Trophoblast cell (in vitro differentiated cells and primary cell): ENCODE data around the gene MUC12.
A peak's percentile ranks its signal among the peaks of the same experiment; 100 is the strongest.
"Not testable (repeated sequence)": the region's sequence is repeated elsewhere in the genome, so short reads cannot be mapped to it uniquely, and the experiment has no call there.

Experiments used
- DNase-seq, 2 donors: peaks; one replicate each; pipeline ENCODE4 v3.0.0-alpha.2; 2016
- H2AFZ ChIP-seq: 2 replicates; pipeline ENCODE4 v1.6.1; 2013; ENCODE audit warnings: low read length, moderate library complexity, mild to moderate bottlenecking; ENCODE audit not compliant: insufficient read depth, poor library complexity
- H2AK5ac ChIP-seq: 2 replicates; pipeline ENCODE4 v1.6.1; 2013; ENCODE audit warnings: mild to moderate bottlenecking, low read length
- H2BK120ac ChIP-seq: 2 replicates; pipeline ENCODE4 v1.6.1; 2013; ENCODE audit warnings: low read length, mild to moderate bottlenecking, moderate library complexity; ENCODE audit not compliant: insufficient read depth, poor library complexity
- H2BK12ac ChIP-seq: 2 replicates; pipeline ENCODE4 v1.6.1; 2013; ENCODE audit warnings: mild to moderate bottlenecking, low read length, moderate library complexity
- H2BK5ac ChIP-seq: 2 replicates; pipeline ENCODE4 v1.6.1; 2013; ENCODE audit warnings: low read length, low read depth, moderate library complexity, mild to moderate bottlenecking; ENCODE audit not compliant: poor library complexity
- H3K14ac ChIP-seq: 2 replicates; pipeline ENCODE4 v1.6.1; 2013; ENCODE audit warnings: mild to moderate bottlenecking, low read length
- H3K18ac ChIP-seq: 2 replicates; pipeline ENCODE4 v1.6.1; 2013; ENCODE audit warnings: mild to moderate bottlenecking, low read length
- H3K23ac ChIP-seq: 2 replicates; pipeline ENCODE4 v1.6.1; 2013; ENCODE audit warnings: low read length
- H3K27ac ChIP-seq: 2 replicates; pipeline ENCODE4 v1.5.1; 2013; ENCODE audit warnings: low read depth, mild to moderate bottlenecking, inconsistent platforms, low read length, moderate library complexity
- H3K27me3 ChIP-seq: 2 replicates; pipeline ENCODE4 v1.6.1; 2013; ENCODE audit warnings: inconsistent platforms, mild to moderate bottlenecking, low read length, moderate library complexity; ENCODE audit not compliant: insufficient read depth
- H3K36me3 ChIP-seq, 2 experiments: 1 replicate in 1 of 2; 2 replicates in 1 of 2; pipeline ENCODE4 v1.6.1; 2013; ENCODE audit warnings: low read length in 2 of 2, mild to moderate bottlenecking in 2 of 2, moderate library complexity in 1 of 2; ENCODE audit not compliant: insufficient read depth in 2 of 2, control insufficient read depth in 1 of 2
- H3K4ac ChIP-seq: 2 replicates; pipeline ENCODE4 v1.6.1; 2013; ENCODE audit warnings: low read depth, mild to moderate bottlenecking, low read length, moderate library complexity
- H3K4me1 ChIP-seq, 2 experiments: 1 replicate in 1 of 2; 2 replicates in 1 of 2; pipeline ENCODE4 v1.6.1; 2013; ENCODE audit warnings: low read length in 2 of 2, mild to moderate bottlenecking in 2 of 2, moderate library complexity in 1 of 2; ENCODE audit not compliant: insufficient read depth in 2 of 2, control insufficient read depth in 1 of 2
- H3K4me2 ChIP-seq: 2 replicates; pipeline ENCODE4 v1.6.1; 2013; ENCODE audit warnings: inconsistent platforms, mild to moderate bottlenecking, low read length, moderate library complexity
- H3K4me3 ChIP-seq: 2 replicates; pipeline ENCODE4 v1.5.1; 2013; ENCODE audit warnings: mild to moderate bottlenecking, low read depth, low read length, inconsistent platforms
- H3K79me1 ChIP-seq: one replicate; pipeline ENCODE4 v1.6.1; 2013; ENCODE audit warnings: low read length
- H3K79me2 ChIP-seq: 2 replicates; pipeline ENCODE4 v1.6.1; 2013; ENCODE audit warnings: low read length, mild to moderate bottlenecking; ENCODE audit not compliant: control insufficient read depth, insufficient read depth, poor library complexity
- H3K9ac ChIP-seq: 2 replicates; pipeline ENCODE4 v1.6.1; 2013; ENCODE audit warnings: mild to moderate bottlenecking, low read length
- H3K9me3 ChIP-seq: 2 replicates; pipeline ENCODE4 v1.6.1; 2013; ENCODE audit warnings: low read depth, mild to moderate bottlenecking, control low read depth, inconsistent platforms, low read length; ENCODE audit not compliant: insufficient read depth
- H4K12ac ChIP-seq: 2 replicates; pipeline ENCODE4 v1.6.1; 2013; ENCODE audit warnings: low read depth, mild to moderate bottlenecking, low read length, moderate library complexity
- H4K8ac ChIP-seq: 2 replicates; pipeline ENCODE4 v1.6.1; 2013; ENCODE audit warnings: low read depth, mild to moderate bottlenecking, low read length, moderate library complexity
- H4K91ac ChIP-seq: one replicate; pipeline ENCODE4 v1.6.1; 2013; ENCODE audit warnings: low read depth, mild to moderate bottlenecking, low read length, moderate library complexity
- WGBS: extraction: QIAGEN DNeasy Blood & Tissue Kit; methylation state at CpG from one replicate; pipeline ENCODE4 v1.1.7; 2013; ENCODE audit warnings: missing lambda C conversion rate; ENCODE audit not compliant: insufficient read length, insufficient coverage; ENCODE audit errors: extremely low coverage; 5-methylcytosine and 5-hydroxymethylcytosine counted together

MUC12 gene

DNA sequence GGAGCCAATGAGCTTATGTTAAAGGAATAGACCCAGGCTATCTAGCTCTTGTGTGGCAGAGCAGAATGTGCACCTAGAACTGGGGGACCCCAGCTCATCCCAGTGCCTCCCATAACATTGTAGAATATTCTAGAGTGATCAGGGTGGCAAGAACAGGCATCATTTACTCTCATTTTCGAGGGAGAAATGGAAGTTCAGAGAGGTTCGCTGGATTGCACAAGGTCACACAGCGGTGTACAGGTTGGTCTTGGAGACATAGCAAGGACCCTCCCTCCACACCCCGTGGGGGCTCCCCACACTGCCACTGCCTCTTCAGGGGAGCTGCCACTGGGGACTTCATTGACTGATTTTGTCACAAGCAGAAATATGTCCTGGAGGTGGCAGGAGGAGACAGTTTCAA lies 8.9 kb downstream of the MUC12 start:
- no CpG with 5 or more reads among the region's 4 CpGs for WGBS

DNA sequence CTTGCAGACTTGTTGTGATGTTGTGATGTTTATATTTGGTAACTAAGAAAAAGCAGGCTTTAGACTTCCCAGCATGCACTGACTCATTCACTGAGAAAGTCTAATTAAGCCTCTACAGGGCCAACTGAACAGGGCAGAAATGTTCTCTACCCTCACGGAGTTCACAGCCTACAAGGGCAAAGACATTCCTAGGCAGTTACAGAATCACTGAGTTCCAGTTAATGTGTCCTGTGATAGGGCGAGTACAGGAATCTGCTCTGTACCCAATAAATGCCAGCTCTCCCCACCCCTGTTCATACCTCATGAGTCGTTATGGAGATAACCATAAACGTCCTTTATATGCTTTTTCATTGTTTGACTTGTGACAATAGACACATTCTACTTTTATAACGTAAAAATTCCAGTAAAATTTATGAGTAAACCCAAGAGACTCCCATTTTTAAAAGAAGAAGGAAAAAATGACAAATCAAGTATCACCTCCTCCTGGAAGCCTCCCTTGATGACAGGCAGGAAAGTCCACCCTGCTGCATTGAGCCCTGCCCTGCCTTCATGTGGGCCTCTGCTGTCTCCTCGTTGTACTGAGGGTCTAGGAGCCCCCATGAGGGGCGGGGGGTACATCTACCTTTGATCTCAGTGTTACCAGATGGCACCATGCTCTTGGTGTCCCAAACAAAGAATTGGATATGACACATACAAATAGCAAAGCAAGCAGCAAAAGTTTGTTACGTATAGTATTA lies 14.3 kb downstream of the MUC12 start:
- Histone ChIP-seq H3K9ac (no peak overlapping the region), H3K27me3 (no peaks in the 10 kb centered on the region), H3K27ac (no peak overlapping the region), H4K8ac (no peak overlapping the region), H2AK5ac (no peak overlapping the region), H4K91ac (no peak overlapping the region), H3K9me3 (no peaks in the 10 kb centered on the region), H3K23ac (no peak overlapping the region), H3K14ac (no peak overlapping the region), H3K4me3 (no peak overlapping the region), H2BK5ac (no peak overlapping the region), H3K4me1 (no peaks in the 10 kb centered on the region), H3K36me3 (no peaks in the 10 kb centered on the region), H3K79me1 (no peaks in the 10 kb centered on the region), H2BK120ac (no peak overlapping the region), H2AFZ (no peak overlapping the region), H3K4me2 (no peak overlapping the region), H3K4ac (no peak overlapping the region), H2BK12ac (no peak overlapping the region), H3K18ac (no peak overlapping the region), H4K12ac (no peak overlapping the region), H3K79me2 (no peaks in the 10 kb centered on the region)
- DNase-seq, result peak; percentile 80 to 97
- WGBS, result no CpG with 5 or more reads among the region's 8 CpGs

More for the DNA sequence above, 8.9 kb downstream of the MUC12 start:
- no peak for DNase-seq
- Histone ChIP-seq H3K9ac (no peak overlapping the region), H3K9me3 (no peaks in the 10 kb centered on the region), H2BK12ac (no peak overlapping the region), H3K4me2 (no peak overlapping the region), H3K23ac (no peak overlapping the region), H4K12ac (no peak overlapping the region), H3K79me1 (no peaks in the 10 kb centered on the region), H4K8ac (no peak overlapping the region), H2BK120ac (no peak overlapping the region), H3K27ac (no peak overlapping the region), H3K14ac (no peak overlapping the region), H4K91ac (no peak overlapping the region), H3K27me3 (no peaks in the 10 kb centered on the region), H3K4me3 (no peak overlapping the region), H2AK5ac (no peak overlapping the region), H3K4ac (no peak overlapping the region), H2BK5ac (no peak overlapping the region), H3K18ac (no peak overlapping the region), H2AFZ (no peak overlapping the region), H3K4me1 (no peaks in the 10 kb centered on the region), H3K79me2 (no peaks in the 10 kb centered on the region), H3K36me3 (no peaks in the 10 kb centered on the region)

- H2BK120ac ChIP-seq, H3K4ac ChIP-seq, H3K4me3 ChIP-seq, H3K9ac ChIP-seq, H3K18ac ChIP-seq, H3K27me3 ChIP-seq, H2BK5ac ChIP-seq, H4K91ac ChIP-seq, H2BK12ac ChIP-seq, H3K27ac ChIP-seq, H3K79me1 ChIP-seq, H4K8ac ChIP-seq, H3K4me2 ChIP-seq, H3K14ac ChIP-seq, H3K23ac ChIP-seq, H3K4me1 ChIP-seq, H4K12ac ChIP-seq, H3K36me3 ChIP-seq, H3K79me2 ChIP-seq, H2AFZ ChIP-seq, H2AK5ac ChIP-seq, H3K9me3 ChIP-seq: not testable (repeated sequence)
- peak; percentile 27 to 55 for DNase-seq
- WGBS, result no CpG with 5 or more reads among the region's 14 CpGs
These were observed 15.0 kb downstream of the MUC12 start for GRCh38 chr7:100984241-100984918.

- H4K91ac ChIP-seq, DNase-seq, H2AFZ ChIP-seq, H3K27me3 ChIP-seq, H2BK5ac ChIP-seq, H3K36me3 ChIP-seq, H3K4me2 ChIP-seq, H3K4me1 ChIP-seq, H4K12ac ChIP-seq, H3K4ac ChIP-seq, H3K18ac ChIP-seq, H3K27ac ChIP-seq, H3K79me2 ChIP-seq, H2AK5ac ChIP-seq, H3K14ac ChIP-seq, H3K9me3 ChIP-seq, H3K9ac ChIP-seq, H2BK120ac ChIP-seq, H3K79me1 ChIP-seq, H3K23ac ChIP-seq, H4K8ac ChIP-seq, H3K4me3 ChIP-seq, H2BK12ac ChIP-seq: not testable (repeated sequence)
- WGBS, result no CpG with 5 or more reads among the region's 4 CpGs
These were observed 15.8 kb downstream of the MUC12 start for GRCh38 chr7:100985033-100985797.
